ENCODE results near the gene NCAM2. TPM values are rescaled to one million over a fixed set of nuclear protein-coding genes. Genes with fewer than 3 reads are reported as not detected.

The NCAM2 gene
- total RNA-seq, 1 donor from 2014 or later: 4.3 TPM

DNA sequence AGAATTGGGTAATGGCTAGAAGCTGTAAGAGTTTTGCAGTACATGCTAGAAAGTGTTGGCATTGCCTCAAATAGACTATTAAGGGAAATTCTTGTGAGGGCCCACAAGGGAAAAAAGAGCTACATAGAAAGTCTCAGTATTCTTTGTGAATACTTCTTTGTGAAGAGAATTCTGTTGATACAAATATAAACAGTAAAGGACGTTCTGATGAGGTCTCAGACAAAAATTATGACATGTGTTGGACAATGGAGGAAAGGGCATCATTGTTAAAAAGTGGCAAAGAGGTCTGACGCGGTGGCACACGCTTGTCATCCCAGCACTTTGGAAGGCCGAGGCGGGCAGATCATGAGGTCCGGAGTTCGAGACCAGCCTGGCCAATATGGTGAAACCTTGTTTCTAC is 458.9 kb downstream of the NCAM2 start:
- no peak for DNase-seq
- no peak overlapping the region for H3K27ac Mint-ChIP-seq (ENCODE audit: unreplicated experiment)
- no peak overlapping the region for H3K4me3 Mint-ChIP-seq (ENCODE audit: unreplicated experiment)
- H3K36me3 Mint-ChIP-seq (ENCODE audit: unreplicated experiment): no peaks in the 10 kb centered on the region
- H3K4me1 Mint-ChIP-seq (ENCODE audit: low read depth, unreplicated experiment): no peaks in the 10 kb centered on the region
- TF ChIP-seq, protein P1, sequence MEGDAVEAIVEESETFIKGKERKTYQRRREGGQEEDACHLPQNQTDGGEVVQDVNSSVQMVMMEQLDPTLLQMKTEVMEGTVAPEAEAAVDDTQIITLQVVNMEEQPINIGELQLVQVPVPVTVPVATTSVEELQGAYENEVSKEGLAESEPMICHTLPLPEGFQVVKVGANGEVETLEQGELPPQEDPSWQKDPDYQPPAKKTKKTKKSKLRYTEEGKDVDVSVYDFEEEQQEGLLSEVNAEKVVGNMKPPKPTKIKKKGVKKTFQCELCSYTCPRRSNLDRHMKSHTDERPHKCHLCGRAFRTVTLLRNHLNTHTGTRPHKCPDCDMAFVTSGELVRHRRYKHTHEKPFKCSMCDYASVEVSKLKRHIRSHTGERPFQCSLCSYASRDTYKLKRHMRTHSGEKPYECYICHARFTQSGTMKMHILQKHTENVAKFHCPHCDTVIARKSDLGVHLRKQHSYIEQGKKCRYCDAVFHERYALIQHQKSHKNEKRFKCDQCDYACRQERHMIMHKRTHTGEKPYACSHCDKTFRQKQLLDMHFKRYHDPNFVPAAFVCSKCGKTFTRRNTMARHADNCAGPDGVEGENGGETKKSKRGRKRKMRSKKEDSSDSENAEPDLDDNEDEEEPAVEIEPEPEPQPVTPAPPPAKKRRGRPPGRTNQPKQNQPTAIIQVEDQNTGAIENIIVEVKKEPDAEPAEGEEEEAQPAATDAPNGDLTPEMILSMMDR (IDR thresholded peaks at IDR 0.05; ENCODE audit: partially characterized antibody, unreplicated experiment): no peak
- H3K27me3 Mint-ChIP-seq (ENCODE audit: unreplicated experiment): no peaks in the 10 kb centered on the region
- H3K9me3 Mint-ChIP-seq (ENCODE audit: unreplicated experiment): no peaks in the 10 kb centered on the region

DNA sequence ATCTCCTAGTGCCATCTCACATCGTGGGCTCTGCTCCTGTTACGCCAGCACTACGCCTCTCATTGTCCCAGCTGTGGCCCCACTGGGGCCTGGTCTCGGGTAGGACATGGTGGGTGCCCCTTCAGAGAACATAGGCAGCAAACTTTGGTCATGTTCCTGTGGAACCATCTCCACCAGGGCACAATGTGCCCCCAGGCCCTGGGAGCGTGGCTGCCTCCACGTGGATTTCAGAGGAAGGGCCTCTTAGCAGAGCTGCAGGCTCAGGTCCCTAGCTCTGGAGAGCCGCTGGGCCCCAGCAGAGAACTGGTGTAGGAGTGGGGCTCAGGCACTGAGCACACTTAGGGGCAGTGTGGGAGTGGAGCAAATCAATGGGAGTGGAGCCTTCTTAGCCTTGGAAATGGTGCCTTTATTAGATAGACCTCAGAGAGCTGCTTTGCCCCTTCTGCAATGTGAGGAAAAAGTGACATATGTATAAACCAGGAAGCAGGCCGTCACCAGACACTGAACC is 460.0 kb downstream of the NCAM2 start:
- H3K4me3 Mint-ChIP-seq (ENCODE audit: unreplicated experiment): no peak overlapping the region
- TF ChIP-seq, protein P1 (IDR thresholded peaks at IDR 0.05; ENCODE audit: partially characterized antibody, unreplicated experiment): no peak
- no peak for DNase-seq
- no peaks in the 10 kb centered on the region for H3K9me3 Mint-ChIP-seq (ENCODE audit: unreplicated experiment)
- H3K27me3 Mint-ChIP-seq (ENCODE audit: unreplicated experiment): no peaks in the 10 kb centered on the region
- no peaks in the 10 kb centered on the region for H3K4me1 Mint-ChIP-seq (ENCODE audit: low read depth, unreplicated experiment)
- no peaks in the 10 kb centered on the region for H3K36me3 Mint-ChIP-seq (ENCODE audit: unreplicated experiment)
- no peak overlapping the region for H3K27ac Mint-ChIP-seq (ENCODE audit: unreplicated experiment)

DNA sequence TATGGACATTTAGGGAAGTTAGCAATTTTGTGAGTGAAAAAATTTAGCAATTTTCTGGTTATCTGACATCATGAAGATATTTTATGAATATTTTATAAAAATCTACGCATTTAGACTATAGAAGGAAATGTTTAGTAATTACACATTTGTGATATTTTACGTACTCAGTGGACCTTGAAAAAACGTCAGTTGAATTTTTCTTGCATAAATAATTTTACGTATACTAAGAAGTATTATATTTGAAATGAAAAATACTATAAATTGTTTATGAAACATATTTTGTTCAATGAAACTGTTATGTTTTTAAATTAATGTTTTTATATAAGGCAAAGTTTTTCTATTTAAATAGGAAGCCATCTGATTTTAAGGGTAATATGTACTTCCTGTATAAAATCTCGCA is 462.8 kb downstream of the NCAM2 start:
- Mint-ChIP-seq H3K27ac (ENCODE audit: unreplicated experiment) (no peak overlapping the region), H3K4me1 (ENCODE audit: low read depth, unreplicated experiment) (no peaks in the 10 kb centered on the region), H3K4me3 (ENCODE audit: unreplicated experiment) (no peak overlapping the region), H3K9me3 (ENCODE audit: unreplicated experiment) (no peaks in the 10 kb centered on the region), H3K27me3 (ENCODE audit: unreplicated experiment) (no peaks in the 10 kb centered on the region), H3K36me3 (ENCODE audit: unreplicated experiment) (no peaks in the 10 kb centered on the region)
- TF ChIP-seq, protein P1 (IDR thresholded peaks at IDR 0.05; ENCODE audit: partially characterized antibody, unreplicated experiment): no peak
- DNase-seq: no peak

DNA sequence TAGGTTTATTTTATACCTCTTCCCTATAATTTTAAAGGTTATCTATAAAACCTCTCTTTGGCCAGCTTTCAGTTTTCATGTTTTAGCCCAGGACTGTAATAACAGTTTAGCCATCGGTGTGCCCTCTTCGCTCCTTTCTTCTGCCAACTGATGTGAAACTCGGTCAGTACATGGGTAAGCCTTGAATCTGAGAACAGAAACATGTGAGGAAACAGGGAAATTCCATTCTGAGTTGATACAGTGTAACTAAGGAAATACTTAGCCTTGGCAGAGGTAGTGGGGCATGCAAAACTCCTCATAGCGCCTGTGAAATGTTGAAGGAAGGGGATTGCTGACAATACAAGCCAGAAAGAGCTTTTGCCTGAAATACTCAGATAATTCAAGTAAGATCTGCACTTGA is 465.2 kb downstream of the NCAM2 start:
- no peaks in the 10 kb centered on the region for H3K36me3 Mint-ChIP-seq (ENCODE audit: unreplicated experiment)
- H3K27me3 Mint-ChIP-seq (ENCODE audit: unreplicated experiment): no peaks in the 10 kb centered on the region
- H3K4me3 Mint-ChIP-seq (ENCODE audit: unreplicated experiment): no peak overlapping the region
- H3K27ac Mint-ChIP-seq (ENCODE audit: unreplicated experiment): no peak overlapping the region
- TF ChIP-seq, protein P1 (IDR thresholded peaks at IDR 0.05; ENCODE audit: partially characterized antibody, unreplicated experiment): no peak
- no peaks in the 10 kb centered on the region for H3K4me1 Mint-ChIP-seq (ENCODE audit: low read depth, unreplicated experiment)
- DNase-seq: no peak
- no peaks in the 10 kb centered on the region for H3K9me3 Mint-ChIP-seq (ENCODE audit: unreplicated experiment)

DNA sequence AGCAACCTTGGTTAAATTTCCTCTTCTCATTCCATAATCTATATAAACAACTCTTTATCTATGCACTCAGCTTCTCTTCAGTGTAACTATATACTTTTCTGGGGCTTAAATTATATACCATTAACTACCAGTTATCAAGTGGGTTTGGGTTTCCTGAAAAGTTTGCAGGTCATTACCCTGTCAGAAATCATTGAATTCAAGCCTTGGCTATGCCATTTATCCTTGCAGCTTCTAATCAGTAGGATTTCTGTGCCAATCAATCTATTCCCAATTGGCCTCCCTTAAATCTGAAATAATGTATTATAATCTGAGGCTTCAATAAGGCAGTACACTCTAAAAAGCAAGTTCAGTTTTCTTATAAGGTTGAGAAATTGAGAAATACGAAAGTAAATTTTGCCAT is 466.5 kb downstream of the NCAM2 start:
- no peaks in the 10 kb centered on the region for H3K4me1 Mint-ChIP-seq (ENCODE audit: low read depth, unreplicated experiment)
- no peaks in the 10 kb centered on the region for H3K9me3 Mint-ChIP-seq (ENCODE audit: unreplicated experiment)
- H3K27ac Mint-ChIP-seq (ENCODE audit: unreplicated experiment): no peak overlapping the region
- DNase-seq: no peak
- no peaks in the 10 kb centered on the region for H3K36me3 Mint-ChIP-seq (ENCODE audit: unreplicated experiment)
- H3K27me3 Mint-ChIP-seq (ENCODE audit: unreplicated experiment): no peaks in the 10 kb centered on the region
- H3K4me3 Mint-ChIP-seq (ENCODE audit: unreplicated experiment): no peak overlapping the region
- TF ChIP-seq, protein P1 (IDR thresholded peaks at IDR 0.05; ENCODE audit: partially characterized antibody, unreplicated experiment): no peak

Measured in glutamatergic neuron (in vitro differentiated cells).